Activated T-cell treated with anti-CD3 and anti-CD28 coated beads for 4 hours (primary cell): Measurements from ENCODE around the gene PHACTR3.
"Not testable (repeated sequence)": the region's sequence is repeated elsewhere in the genome, so short reads cannot be mapped to it uniquely, and the experiment has no call there.

Source experiments
- DNase-seq: peaks from one replicate; pipeline ENCODE4 v3.0.0-alpha.2; 2020

PHACTR3 gene

DNA sequence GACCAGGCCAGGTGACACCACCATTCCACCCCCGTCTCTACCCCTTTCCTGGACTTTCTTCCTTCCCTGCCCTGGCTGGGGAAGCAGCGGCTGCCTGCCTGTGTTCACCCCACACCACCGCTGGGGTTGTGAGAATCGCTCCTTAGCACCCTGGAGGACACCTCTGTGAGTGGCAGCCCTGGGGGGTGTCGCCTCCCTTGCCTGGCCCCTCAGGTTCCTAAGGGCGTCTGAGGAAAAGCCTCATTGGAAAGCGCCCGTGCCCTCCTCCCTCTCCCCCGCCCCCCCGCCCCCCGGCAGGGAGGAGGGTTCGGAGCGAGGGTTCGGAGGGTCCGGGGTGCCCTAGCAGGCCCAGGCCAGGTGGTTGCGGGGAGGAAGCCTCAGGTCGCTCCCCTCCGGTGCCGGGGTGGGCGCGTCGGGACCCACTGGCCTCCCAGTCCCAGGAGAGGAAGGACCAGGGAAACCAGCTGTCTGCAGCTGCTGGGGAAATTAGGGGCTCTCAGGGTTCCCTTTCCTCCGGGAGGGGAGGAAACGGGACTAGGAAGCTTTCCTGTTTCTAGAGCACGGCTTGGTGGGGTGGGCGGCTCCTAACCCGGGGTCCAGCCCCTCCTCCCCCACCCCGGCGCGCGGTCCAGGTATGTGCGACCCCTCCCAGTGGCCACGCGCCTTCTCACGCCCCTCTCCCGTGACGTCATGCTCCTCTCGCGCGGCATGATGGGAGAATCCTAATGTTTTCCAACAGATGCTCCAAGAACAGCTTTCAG is at the start of gene PHACTR3:
TSS of gene PHACTR3 (plus strand) at position 760 of the 761 bp plus-strand sequence. CDS start 475 bp downstream, outside the sequence.
- no peak for DNase-seq

DNA sequence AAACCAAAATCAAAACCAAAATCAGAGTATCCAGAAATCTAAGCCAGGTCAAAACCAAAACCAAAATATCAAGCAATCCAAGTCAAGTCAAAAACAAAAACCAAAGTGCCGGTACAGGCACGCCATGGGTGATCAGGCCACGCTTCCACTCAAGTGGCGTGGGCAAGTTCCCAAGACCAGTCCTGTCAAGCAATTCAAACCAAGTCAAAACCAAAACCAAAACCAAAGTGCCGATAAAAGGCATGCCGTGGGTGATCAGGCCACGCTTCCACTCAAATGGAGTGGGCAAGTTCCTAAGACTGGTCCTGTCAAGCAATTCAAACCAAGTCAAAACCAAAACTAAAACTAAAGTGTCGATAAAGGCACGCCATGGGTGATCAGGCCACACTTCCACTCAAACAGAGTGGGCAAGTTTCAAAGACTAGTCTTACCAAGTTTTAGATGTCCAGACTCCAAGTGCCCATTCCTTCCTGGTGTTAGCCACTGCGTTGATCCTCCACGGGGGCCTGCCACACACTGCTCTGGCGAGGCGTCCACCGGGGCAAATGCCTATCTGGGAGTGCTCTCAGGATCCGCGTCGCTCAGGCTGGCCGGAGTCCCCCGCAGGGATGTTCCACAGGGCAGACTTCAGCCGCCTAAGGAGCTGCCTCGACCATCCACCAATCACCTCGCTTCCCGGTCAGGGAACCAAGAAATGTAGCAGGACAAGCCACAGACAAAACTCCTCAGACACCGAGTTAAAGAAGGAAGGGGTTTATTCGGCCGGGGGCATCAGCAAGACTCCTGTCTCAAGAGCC is 46.4 kb upstream of the PHACTR3 start:
- not testable (repeated sequence) for DNase-seq

DNA sequence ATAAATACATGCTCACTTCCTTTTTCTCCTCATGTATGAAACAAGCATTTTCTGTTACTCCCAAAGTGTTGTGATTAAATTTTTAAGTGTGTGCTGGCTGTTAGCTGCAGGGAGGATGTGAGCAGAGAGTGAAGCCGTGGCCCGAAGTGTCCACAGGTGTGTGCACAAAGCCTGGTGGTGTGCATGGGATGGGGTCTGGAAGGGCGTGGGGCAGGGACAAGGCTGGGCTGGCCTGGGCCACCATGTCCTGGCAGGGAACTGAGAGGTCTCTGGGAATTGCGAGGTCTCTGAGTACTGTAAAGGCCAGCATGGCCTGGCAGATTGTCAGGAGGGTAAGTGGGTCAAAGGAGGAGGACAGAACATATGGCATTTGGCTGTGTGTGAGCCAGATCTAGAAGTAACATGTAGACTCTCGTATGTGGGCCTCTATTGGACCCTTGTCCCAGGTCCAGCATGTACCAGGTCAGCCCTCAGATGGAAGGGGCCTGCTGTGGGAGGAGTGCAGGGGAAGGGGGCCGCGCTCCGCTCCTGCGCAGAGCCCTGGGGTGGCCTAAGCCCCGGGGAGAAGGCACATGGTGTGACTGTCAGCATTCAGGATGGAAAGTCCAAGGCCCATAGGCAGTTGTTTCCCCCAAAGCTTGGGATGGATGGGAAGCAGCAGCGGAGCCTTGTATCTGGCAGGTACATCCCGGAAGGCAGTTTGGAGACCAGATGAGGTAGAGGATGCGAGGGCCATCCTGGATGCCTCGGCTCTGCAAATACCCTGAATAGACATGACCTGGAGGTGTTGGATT is 45.1 kb upstream of the PHACTR3 start:
- DNase-seq, result no peak

DNA sequence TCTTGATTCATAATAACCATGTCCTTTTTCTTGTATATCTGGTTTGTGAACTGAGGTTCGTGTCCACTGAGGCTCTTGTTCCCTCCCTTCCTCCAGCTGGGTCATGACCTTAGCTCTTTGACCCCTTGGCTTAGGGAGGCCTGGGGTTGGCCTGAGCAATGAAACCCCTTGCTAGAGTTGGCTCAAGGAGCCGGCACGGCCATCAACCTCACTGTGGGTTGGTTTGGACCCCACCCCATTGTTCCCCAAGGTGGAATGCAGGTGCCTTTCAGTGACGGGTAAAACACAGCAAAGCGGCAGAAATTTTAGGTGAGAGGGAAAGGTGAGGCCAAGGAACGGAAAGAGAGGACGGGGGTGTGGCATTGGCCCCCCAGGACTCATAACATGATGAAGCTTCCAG is 44.5 kb upstream of the PHACTR3 start:
- DNase-seq, result no peak

DNA sequence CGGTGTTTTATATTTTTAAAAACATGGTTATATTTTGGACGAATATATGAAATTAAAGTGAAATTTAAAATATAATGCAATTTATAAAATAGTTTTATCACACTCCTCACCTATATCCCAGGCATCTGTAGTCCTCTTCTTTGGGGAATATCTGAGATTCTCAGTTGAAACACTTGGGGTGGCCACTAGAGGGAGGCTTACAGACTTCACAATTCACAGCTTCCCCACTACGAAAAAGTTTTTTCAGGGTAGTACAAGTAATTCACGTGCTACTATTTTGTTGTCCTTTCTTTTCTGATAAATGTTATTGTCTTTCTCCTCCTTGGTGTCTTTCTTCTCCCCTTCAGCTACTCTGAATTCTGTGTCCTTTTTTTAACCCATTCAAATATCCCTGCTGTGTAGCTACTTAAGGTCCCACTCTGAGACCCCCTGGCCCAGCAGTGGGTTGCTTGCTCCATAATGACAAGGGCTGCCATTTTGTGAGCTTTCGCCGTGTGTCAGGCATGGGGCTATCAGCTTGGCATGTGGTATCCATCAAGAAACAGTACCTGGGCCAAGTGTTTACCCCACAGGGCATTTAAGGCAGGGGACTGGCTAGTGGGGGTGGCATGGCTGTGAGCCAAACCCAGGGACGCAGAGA is 43.6 kb upstream of the PHACTR3 start:
- DNase-seq, result no peak

DNA sequence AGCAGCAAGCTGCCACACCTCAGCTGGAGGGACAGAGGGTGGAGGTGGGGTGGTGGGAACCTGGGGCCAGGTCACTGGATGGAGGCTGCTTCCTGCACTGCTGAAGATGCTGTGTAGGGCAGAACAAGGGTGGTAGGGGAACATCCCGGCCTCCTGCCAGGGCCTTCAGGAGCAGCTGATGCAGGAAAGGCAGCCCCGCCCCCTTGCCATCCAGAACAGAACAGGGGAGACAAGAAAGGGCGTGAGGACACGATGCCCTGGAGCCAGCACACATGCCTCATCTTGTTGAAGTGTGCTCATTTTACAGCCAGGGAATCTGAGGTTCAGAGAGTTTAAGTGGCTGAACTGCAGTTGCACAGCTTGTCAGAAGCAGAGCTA is 43.1 kb upstream of the PHACTR3 start:
- DNase-seq, result no peak

DNA sequence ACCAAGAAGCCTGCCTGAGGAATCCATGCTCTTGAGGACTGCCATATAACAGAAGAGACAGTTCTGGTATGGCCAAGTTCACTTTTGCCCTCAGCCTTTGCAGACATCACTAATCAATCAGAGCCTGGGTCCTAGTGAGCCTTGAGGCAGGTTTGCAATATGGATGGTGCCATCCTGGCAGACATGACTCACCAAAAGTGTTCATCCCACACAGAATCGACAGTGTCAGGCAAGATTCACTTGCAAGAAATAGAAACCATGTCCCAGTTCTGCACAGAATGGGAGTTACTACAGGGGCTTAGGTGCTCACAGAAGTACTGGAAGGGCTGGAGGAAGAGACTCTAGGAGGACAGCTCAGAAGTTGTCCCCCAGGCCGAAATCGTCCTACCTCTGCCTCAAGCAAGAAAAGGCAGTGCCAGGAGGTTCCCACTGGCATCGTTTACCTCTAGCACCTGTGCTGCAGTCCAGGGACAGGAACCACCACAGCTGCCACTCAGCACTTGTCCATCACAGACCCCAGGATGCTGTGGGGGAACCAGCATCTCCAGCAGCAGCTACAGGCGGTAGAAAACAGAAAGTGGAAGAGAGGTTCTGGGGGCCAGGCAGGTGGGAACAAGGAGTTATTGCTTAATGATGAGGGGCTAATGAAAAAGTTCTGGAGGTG is 42.6 kb upstream of the PHACTR3 start:
- no peak for DNase-seq

DNA sequence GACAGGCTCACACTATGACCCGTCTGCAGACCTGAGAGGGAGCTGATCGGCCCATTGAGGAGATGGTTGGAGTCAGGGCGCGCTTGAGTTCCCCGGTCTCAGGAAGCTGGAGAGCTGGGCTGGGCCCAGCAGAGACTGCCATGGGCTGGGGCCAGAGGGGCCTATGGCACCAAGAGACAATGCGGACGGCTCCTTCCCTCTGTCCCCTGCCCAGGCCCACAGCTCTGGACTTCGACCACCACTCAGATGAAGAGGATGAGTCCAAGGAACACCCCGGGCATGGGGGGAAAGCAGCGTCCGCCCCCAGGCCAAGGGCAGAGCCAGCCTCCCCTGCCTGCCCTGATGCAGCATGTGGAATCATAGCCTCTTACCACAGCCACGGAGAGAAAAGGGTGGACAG is 40.2 kb upstream of the PHACTR3 start:
- no peak for DNase-seq

DNA sequence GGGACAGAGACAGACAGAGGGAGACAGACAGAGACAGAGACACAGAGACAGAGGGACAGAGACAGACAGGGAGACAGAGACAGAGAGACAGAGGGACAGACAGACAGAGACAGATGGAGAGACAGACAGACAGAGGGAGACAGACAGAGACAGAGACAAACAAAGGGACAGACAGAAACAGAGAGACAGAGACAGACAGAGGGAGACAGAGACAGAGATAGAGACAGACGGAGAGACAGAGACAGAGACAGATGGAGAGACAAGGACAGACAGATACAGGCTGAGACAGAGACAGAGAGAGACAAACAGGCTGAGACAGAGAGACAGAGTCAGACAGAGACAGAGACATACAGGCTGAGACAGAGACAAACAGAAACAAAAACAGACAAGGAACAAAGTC is 39.4 kb upstream of the PHACTR3 start:
- no peak for DNase-seq

DNA sequence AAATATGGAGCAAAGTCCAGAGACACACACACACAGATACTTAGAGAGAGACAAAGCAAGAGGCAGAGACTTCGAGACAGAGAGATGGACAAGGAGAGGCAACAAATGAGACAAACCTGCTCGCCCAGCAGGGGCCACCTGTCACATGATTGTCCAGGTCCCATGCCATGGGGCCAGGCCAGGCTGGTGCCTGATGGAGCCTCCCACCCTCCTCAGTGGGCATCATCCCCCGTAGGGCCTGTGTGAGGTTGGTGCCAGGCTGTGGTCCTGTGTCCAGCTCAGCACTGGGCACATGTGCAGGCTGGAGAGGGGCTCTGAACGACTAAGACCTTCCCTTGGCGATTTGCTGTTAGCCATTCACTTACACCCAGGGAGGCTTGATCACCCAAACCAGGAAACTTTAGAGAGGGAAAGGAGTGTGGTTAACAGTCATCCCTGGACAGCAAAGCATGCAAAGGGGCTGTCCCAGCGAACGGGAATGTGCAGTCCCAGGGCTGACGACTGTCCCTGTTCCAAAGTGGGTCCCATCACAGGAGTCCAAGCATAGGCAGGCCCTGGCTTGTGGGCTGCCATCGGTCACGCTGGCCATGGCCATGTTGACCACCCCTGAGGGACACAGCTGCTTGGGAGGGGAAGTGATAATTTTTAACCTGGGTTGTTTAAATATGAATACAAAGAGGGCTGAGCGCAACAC is 38.4 kb upstream of the PHACTR3 start:
- no peak for DNase-seq

DNA sequence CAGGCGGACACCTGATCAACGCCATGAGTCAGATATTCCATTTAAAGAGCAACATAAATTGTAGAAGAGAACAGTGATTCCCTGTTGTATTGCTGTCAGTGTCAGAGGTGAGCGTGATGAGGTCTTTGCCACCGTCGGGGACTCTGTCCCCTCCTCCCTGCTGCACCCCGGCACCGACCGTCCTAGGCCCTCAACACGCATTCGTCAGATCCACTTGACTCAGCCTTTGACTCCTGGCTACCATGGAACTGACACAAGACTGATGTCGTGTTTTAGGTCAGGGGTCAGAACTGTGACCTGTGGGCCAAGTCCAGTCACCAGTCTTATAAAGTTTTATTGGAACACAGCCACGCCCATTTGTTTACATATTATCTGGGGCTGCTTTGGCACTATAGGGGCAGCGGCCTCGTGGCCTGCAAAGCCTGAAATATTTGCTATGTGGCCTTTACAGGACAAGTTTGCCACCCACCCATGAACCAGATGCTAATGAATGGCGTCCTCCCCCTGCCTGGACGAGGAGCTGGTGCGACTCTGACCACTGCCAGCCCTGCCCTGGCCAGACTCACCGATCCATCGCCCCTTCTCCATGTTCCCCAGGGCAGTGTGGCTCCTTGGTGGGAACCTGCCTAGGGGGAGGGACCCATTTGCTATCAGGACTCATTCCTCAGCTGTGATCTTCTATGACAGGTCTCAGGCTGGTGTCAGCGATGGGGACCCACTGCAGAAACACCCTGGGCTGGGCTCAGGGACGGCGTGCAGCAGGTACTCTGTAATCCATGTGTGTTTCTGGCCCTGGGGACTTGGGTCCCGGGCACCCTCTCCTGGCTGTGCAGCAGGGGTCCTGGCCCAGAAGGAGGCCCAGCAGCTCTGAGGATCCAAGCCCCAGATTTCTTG is 37.5 kb upstream of the PHACTR3 start:
- DNase-seq, result no peak

DNA sequence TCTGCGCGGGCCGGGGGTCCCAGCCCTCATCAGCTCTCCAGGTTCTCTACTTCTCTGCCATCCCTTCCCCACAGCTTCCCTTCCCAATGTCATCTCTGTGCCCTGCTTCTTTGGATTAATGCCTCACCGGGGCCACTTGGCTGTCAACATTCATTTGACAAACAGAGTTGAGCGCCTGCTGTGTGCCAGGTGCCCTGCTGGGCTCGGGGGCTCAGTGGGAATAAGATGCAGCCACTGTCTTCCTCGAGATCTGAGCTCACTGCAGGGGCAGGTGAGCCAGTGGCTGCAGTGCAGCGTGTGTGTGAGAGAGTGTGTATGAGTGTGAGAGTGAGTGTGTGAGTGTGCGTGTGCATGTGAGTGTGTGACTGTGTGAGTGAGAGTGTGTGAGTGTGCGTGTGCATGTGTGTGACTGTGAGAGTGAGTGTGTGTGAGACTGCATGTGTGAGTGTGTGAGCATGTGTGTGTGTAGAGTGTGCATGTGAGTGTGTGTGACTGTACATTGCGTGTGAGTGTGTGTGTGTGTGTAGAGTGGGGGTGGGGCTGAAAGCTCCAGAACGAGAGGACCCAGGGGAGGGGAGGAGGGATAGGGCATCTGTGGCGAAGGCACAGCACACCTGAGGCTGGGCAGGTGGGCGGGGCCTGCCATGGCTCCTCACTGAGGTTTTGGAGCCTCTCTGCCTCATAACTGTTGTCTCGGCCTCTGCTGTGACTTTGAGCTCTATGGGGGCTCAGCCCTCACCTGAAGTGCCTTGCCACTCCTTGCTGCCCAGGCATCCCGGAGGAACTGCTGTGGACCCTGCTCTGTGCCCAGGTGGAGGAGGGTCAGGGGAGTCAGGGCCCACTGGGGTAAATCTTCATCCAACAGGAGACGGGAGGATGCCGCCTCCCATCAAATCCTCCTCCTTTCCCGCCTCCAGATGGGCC is 36.5 kb upstream of the PHACTR3 start:
- DNase-seq, result no peak

DNA sequence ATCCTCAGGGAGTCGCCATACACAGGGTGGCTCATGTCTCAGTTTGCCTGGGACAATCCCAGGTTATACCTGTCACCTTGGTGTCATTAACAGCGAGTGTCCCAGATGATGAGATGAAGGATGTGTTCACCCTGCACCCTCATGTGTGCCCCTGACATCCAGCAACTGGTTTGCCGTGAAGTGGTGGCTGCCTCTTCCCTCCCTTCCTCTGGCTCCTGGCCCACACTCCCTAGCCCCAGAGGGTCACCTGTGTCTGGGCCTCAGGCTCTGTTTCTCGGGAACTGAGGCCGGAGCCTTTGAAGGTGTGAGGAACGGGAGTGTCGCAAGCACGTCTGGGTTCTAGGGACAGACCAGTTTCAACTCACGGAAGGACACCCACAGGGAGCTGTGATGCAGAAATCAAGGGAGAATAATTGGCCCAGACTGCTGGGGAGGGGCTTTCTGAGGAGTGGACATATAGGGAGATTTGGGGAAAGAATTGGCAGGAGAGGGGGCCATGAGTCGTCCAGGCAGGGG is 35.8 kb upstream of the PHACTR3 start:
- no peak for DNase-seq

DNA sequence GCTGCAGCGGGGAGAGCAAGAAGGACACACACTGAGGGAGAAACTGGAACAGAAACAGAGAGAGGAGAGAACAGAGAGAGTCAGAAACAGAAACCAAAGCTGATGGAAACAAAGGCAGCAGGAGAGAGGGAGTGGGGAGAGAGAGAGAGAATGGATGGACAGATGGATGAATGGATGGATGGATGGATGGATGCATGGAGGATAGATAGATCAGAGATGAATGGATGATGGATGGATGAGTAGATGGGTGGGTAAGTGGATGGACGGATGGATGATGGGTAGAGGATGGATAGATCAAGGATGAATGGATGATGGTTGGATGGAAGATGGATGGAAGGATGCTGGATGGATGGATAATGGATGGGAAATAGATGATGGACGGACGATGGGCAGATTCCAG is 35.0 kb upstream of the PHACTR3 start:
- no peak for DNase-seq

DNA sequence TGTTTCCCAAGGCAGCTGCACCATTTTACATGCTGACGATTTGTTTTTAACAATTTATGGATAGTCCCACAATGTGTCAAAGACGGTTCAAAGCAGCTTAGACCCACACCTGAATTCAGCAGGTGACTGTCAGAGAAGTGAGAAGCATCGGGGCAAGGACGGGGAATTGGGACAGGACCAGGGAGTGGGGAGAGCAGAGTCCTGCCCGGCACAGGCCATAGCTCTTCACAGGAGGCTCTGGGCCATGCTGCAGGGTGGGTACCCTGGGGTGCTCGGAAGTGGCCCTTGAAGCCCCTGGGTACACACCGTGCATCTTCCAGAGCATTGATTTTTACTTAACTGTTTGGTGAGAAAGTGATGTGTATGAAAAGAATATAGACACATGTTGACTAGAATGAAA is 33.2 kb upstream of the PHACTR3 start:
- DNase-seq, result no peak

DNA sequence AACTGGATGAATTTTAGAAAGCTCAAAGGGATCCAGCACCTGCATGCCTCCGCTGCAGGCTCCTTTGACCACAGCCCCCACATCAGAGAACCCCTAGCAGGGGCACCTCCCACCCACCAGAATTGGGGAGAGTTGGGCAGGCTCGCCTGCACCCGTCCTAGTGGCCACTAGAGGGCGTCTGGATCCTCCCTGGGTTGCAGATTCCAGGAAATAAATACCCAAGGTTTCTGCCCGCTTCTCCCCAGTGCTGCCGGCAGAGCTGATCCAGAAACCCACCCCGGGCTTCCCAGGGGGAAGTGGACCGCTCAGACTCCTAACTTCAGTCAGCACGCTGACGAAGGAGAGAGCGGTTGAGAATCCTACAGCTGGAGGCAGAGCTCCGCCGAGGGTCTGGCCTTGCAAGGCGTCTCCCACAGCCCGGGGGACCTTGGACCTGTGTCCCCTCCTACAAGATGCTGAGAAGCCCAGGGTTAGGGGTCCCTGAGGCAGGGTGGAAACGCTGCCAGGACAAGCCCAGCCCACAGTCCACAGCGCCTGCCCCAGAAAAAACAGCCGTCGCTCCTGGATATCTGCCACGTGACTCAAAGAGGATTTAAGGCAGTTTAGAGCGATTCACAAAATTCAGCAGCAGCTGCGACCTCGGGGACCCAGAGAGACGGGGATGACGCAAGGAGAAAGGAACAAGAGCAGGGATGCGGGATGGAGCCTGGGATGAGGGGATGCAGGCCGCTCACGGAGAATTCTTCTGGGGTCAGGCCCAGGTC is 32.6 kb upstream of the PHACTR3 start:
- peak; percentile 41 for DNase-seq

DNA sequence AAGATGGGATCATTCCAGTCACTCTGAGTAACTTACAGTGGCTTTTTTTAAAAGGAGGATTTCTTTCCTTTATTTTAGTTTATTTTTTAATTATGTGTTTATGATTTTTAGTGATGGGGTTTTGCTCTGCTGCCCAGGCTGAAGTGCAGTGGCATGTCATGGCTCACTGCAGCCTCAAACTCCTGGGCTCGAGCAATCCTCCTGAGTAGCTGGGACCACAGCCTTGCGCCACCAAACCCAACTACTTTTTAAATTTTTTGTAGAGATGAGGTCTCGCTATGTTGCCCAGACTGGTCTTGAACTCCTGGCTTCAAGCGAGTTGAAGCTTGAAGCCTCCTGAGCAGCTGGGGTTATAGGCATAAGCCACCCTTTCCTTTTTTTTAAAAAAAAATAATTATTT is 31.8 kb upstream of the PHACTR3 start:
- DNase-seq, result no peak

DNA sequence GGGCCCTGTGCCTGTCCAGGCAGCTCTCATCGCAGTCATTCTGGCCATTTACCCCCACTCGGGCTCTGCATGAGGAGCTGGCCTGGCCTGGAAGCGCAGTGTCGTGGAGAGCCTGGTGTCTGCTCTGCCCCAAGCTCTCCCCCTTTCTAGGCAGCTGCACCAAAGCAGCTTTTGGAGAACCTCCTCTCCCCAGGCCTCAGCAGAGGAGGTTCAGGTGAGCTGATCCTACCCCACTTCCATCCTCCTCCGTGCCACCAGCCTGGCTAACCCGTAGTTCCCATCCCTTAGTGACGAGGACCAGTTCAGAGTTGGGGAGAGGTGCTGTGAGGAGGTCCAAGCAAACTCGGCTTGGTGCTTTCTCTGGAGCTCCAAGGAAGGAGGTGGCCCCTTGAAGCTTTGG is 30.5 kb upstream of the PHACTR3 start:
- DNase-seq, result no peak

DNA sequence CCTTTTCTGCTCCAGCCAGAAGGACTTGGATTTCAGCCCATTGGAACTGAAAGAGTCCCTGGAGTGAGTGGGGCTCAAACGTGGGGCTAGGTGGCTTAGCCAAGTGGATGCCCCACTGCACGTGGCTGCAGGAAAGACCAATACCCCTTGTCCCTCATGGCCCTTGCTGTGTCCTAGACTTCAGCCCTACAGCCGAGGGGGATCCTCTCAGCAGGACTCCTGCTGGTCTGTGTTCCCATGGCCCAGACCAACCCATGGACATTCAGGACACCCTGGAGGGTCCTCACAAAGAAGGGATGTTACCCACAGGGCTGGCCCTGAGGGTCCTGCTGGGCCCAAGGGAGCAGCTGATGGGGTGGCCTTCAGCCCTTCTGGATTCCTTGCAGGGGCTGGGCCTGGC is 30.0 kb upstream of the PHACTR3 start:
- DNase-seq, result no peak
